ENCODE results near the gene VWA5B1. TPM values are rescaled to one million over a fixed set of nuclear protein-coding genes. Genes with fewer than 3 reads are reported as not detected.

The VWA5B1 gene
- total RNA-seq, 1 donor from 2014 or later: not detected

- no peaks in the 10 kb centered on the region for H3K9me3 Mint-ChIP-seq (ENCODE audit: low read depth)
- H3K27ac Mint-ChIP-seq (ENCODE audit: unreplicated experiment): no peak overlapping the region
- H3K36me3 Mint-ChIP-seq (ENCODE audit: low read depth): no peaks in the 10 kb centered on the region
- no peak overlapping the region for H3K4me3 Mint-ChIP-seq (ENCODE audit: unreplicated experiment)
- H3K4me1 Mint-ChIP-seq (ENCODE audit: low read depth): no peaks in the 10 kb centered on the region
- no peak for TF ChIP-seq CTCF (IDR thresholded peaks at IDR 0.05)
- no peak for DNase-seq (ENCODE audit: low spot score)
- H3K27me3 Mint-ChIP-seq (ENCODE audit: low read depth): peaks cover 29% of the 10 kb centered on the region
Observed at GRCh38 chr1:20308569-20308968, 17.9 kb downstream of the VWA5B1 start.

- H3K9me3 Mint-ChIP-seq (ENCODE audit: low read depth): no peaks in the 10 kb centered on the region
- no peak for TF ChIP-seq CTCF (IDR thresholded peaks at IDR 0.05)
- H3K4me3 Mint-ChIP-seq (ENCODE audit: unreplicated experiment): no peak overlapping the region
- no peak overlapping the region for H3K27ac Mint-ChIP-seq (ENCODE audit: unreplicated experiment)
- H3K27me3 Mint-ChIP-seq (ENCODE audit: low read depth): peaks cover 23% of the 10 kb centered on the region
- DNase-seq (ENCODE audit: low spot score): no peak
- H3K4me1 Mint-ChIP-seq (ENCODE audit: low read depth): no peaks in the 10 kb centered on the region
- no peaks in the 10 kb centered on the region for H3K36me3 Mint-ChIP-seq (ENCODE audit: low read depth)
Observed at GRCh38 chr1:20311289-20311688, 20.6 kb downstream of the VWA5B1 start.

GRCh38 chr1:20312310-20312709, 21.6 kb downstream of the VWA5B1 start:
- no peak overlapping the region for H3K4me3 Mint-ChIP-seq (ENCODE audit: unreplicated experiment)
- H3K4me1 Mint-ChIP-seq (ENCODE audit: low read depth): no peaks in the 10 kb centered on the region
- peaks cover 23% of the 10 kb centered on the region for H3K27me3 Mint-ChIP-seq (ENCODE audit: low read depth)
- TF ChIP-seq CTCF (IDR thresholded peaks at IDR 0.05): no peak
- DNase-seq (ENCODE audit: low spot score): no peak
- H3K27ac Mint-ChIP-seq (ENCODE audit: unreplicated experiment): no peak overlapping the region
- H3K36me3 Mint-ChIP-seq (ENCODE audit: low read depth): no peaks in the 10 kb centered on the region
- no peaks in the 10 kb centered on the region for H3K9me3 Mint-ChIP-seq (ENCODE audit: low read depth)

GRCh38 chr1:20312818-20313217, 22.1 kb downstream of the VWA5B1 start:
- no peak overlapping the region for H3K27ac Mint-ChIP-seq (ENCODE audit: unreplicated experiment)
- peaks cover 23% of the 10 kb centered on the region for H3K27me3 Mint-ChIP-seq (ENCODE audit: low read depth)
- no peaks in the 10 kb centered on the region for H3K36me3 Mint-ChIP-seq (ENCODE audit: low read depth)
- no peaks in the 10 kb centered on the region for H3K9me3 Mint-ChIP-seq (ENCODE audit: low read depth)
- DNase-seq (ENCODE audit: low spot score): no peak
- no peak for TF ChIP-seq CTCF (IDR thresholded peaks at IDR 0.05)
- H3K4me3 Mint-ChIP-seq (ENCODE audit: unreplicated experiment): no peak overlapping the region
- no peaks in the 10 kb centered on the region for H3K4me1 Mint-ChIP-seq (ENCODE audit: low read depth)

- Mint-ChIP-seq H3K4me1 (ENCODE audit: low read depth) (no peaks in the 10 kb centered on the region), H3K27me3 (ENCODE audit: low read depth) (peaks cover 45% of the 10 kb centered on the region)
Observed at GRCh38 chr1:20317471-20317870, 26.8 kb downstream of the VWA5B1 start.

More at GRCh38 chr1:20317471-20317870, 26.8 kb downstream of the VWA5B1 start:
- Mint-ChIP-seq H3K27ac (ENCODE audit: unreplicated experiment) (no peak overlapping the region), H3K4me3 (ENCODE audit: unreplicated experiment) (no peak overlapping the region), H3K36me3 (ENCODE audit: low read depth) (no peaks in the 10 kb centered on the region), H3K9me3 (ENCODE audit: low read depth) (no peaks in the 10 kb centered on the region)
- no peak for DNase-seq (ENCODE audit: low spot score)
- TF ChIP-seq CTCF (IDR thresholded peaks at IDR 0.05): no peak
